B cell (primary cell): Measurements from ENCODE around the gene UHRF1. TPM values are rescaled to one million over a fixed set of nuclear protein-coding genes. Genes with fewer than 3 reads are reported as not detected.

Experiments
- ATAC-seq: fragments of 200-7000 bp; cut with Tn5 transposase; one replicate; pipeline ENCODE4 v1.10.0; 2021; ENCODE audit warnings: low read depth, mild to moderate bottlenecking, moderate number of reproducible peaks, moderate library complexity
- CTCF ChIA-PET: fragments of 350-600 bp; sonication (Branson Sonifier 250); formaldehyde crosslinking; loops from one replicate; lab custom pipeline; 2021; ENCODE audit warnings: antibody characterized with exemption, inconsistent platforms; lab: Charles Lee
- POLR2A ChIA-PET: fragments of 350-600 bp; sonication (Branson Sonifier 250); formaldehyde crosslinking; loops from one replicate; lab custom pipeline; 2021; ENCODE audit warnings: antibody characterized with exemption; lab: Charles Lee
- DNase-seq: peaks from one replicate; pipeline ENCODE4 v3.0.0; 2013
- H2AFZ ChIP-seq: 2 replicates; pipeline ENCODE4 v1.6.1; 2012; ENCODE audit warnings: mild to moderate bottlenecking, low read depth, low read length; ENCODE audit not compliant: insufficient read depth, poor library complexity, severe bottlenecking
- H3K27ac ChIP-seq, 2 donors: 1 replicate in 1 of 2; 2 replicates in 1 of 2; pipeline ENCODE4 v1.5.1; 2012 to 2013; ENCODE audit warnings: low read length in 2 of 2, mild to moderate bottlenecking in 2 of 2, moderate library complexity in 1 of 2
- H3K27me3 ChIP-seq, 4 experiments: fragments of 200-600 bp in 1 of 4; sonication (generic) in 1 of 4; replicated peaks in 1 of 4; 1 replicate in 2 of 4; 2 replicates in 2 of 4; pipeline versions ENCODE4 v1.6.1 to v1.7.0; 2013 to 2016; ENCODE audit warnings: low read length in 3 of 4, mild to moderate bottlenecking in 2 of 4, mixed read lengths in 1 of 4, moderate library complexity in 1 of 4; ENCODE audit not compliant: insufficient read depth in 4 of 4, control insufficient read depth in 3 of 4; ENCODE audit errors: control extremely low read depth in 1 of 4
- H3K36me3 ChIP-seq, 2 experiments: replicated peaks in 1 of 2; 1 replicate in 1 of 2; 2 replicates in 1 of 2; pipeline versions ENCODE4 v1.6.1 to v1.7.1; 2013; ENCODE audit warnings: low read length in 1 of 2; ENCODE audit not compliant: insufficient read depth in 2 of 2, control insufficient read depth in 1 of 2; ENCODE audit errors: control extremely low read depth in 1 of 2, extremely low read depth in 1 of 2
- H3K4me1 ChIP-seq, 2 donors: fragments of 200-600 bp in 1 of 2; sonication (generic) in 1 of 2; 1 replicate in 1 of 2; 2 replicates in 1 of 2; pipeline versions ENCODE4 v1.5.1 to v1.6.1; 2013 to 2017; ENCODE audit warnings: low read length in 2 of 2; ENCODE audit not compliant: control insufficient read depth in 2 of 2, insufficient read depth in 2 of 2
- H3K4me2 ChIP-seq: replicated peaks from 2 replicates; pipeline ENCODE3; 2012; ENCODE audit warnings: mild to moderate bottlenecking, low read depth, low read length; ENCODE audit not compliant: poor library complexity, severe bottlenecking
- H3K4me3 ChIP-seq, 5 experiments: fragments of 200-600 bp in 1 of 5; sonication (generic) in 1 of 5; 1 replicate in 3 of 5; 2 replicates in 2 of 5; pipeline versions ENCODE4 v1.5.1 to v1.7.0; 2011 to 2016; ENCODE audit warnings: low read length in 4 of 5, mild to moderate bottlenecking in 4 of 5, low read depth in 2 of 5, control low read depth in 1 of 5, moderate library complexity in 1 of 5; ENCODE audit not compliant: insufficient read depth in 1 of 5; ENCODE audit errors: control extremely low read depth in 1 of 5, extremely low read depth in 1 of 5
- H3K79me2 ChIP-seq: fragments of 200-600 bp; sonication (generic); one replicate; pipeline ENCODE4 v1.6.0; 2016; ENCODE audit warnings: low read length; ENCODE audit not compliant: control insufficient read depth, insufficient read depth
- H3K9ac ChIP-seq: fragments of 200-600 bp; sonication (generic); 2 replicates; pipeline ENCODE4 v1.6.1; 2017; ENCODE audit warnings: mild to moderate bottlenecking, low read length, moderate library complexity
- H3K9me3 ChIP-seq, 3 donors: one replicate each; pipeline versions ENCODE4 v1.6.1 to v1.7.1; 2013; ENCODE audit warnings: low read length in 2 of 3; ENCODE audit not compliant: control insufficient read depth in 2 of 3, insufficient read depth in 1 of 3; ENCODE audit errors: control extremely low read depth in 1 of 3
- H4K20me1 ChIP-seq: 2 replicates; pipeline ENCODE4 v1.6.0; 2012; ENCODE audit warnings: mild to moderate bottlenecking, low read length; ENCODE audit not compliant: insufficient read depth, control insufficient read depth, poor library complexity, severe bottlenecking
- H3K27ac Mint-ChIP-seq: one replicate; pipeline ENCODE4 v1.8.0; 2021; ENCODE audit warnings: mixed read lengths
- H3K27me3 Mint-ChIP-seq: one replicate; pipeline ENCODE4 v1.8.0; 2021; ENCODE audit warnings: mixed read lengths
- H3K4me1 Mint-ChIP-seq: one replicate; pipeline ENCODE4 v1.8.0; 2021; ENCODE audit warnings: mixed read lengths
- H3K4me3 Mint-ChIP-seq: one replicate; pipeline ENCODE4 v1.8.0; 2021; ENCODE audit warnings: mixed read lengths
- H3K9me3 Mint-ChIP-seq: one replicate; pipeline ENCODE4 v1.8.0; 2022; ENCODE audit warnings: mixed read lengths; ENCODE audit not compliant: insufficient read depth
- EZH2 ChIP-seq: IDR thresholded peaks from 2 replicates; pipeline ENCODE4 v1.6.1; 2012; ENCODE audit warnings: borderline replicate concordance, low read depth, mild to moderate bottlenecking, moderate library complexity, low read length; ENCODE audit not compliant: insufficient read depth, poor library complexity, severe bottlenecking
- WGBS: methylation state at CpG from one replicate; pipeline ENCODE4 v1.1.5; 2013; ENCODE audit warnings: missing lambda C conversion rate; ENCODE audit not compliant: insufficient coverage; 5-methylcytosine and 5-hydroxymethylcytosine counted together
- intact Hi-C: fragments of 100-400 bp; cut with micrococcal nuclease; formaldehyde crosslinking; loops from one replicate; pipeline ENCODE4 v1.10.0; 2022
- polyA plus RNA-seq: library from polyadenylated mRNA; depleted of rRNA; stranded (reverse); fragments of >200 nt; gene quantifications from 2 replicates; pipeline ENCODE4 v1.2.3, GENCODE V29; 2012
- total RNA-seq, 2 donors: library from RNA; stranded (reverse); fragments of 120-200 nt in 1 of 2; gene quantifications; 1 replicate in 1 of 2; 2 replicates in 1 of 2; pipeline versions ENCODE4 v1.2.3 to v1.2.4, GENCODE V29; 2013 to 2022
- TF ChIP-seq, protein P1 (sequence below): fragments of 200-600 bp; IDR thresholded peaks from one replicate; pipeline ENCODE4 v1.8.0; 2022; ENCODE audit warnings: antibody characterized with exemption, mild to moderate bottlenecking

UHRF1 gene
- total and polyA plus RNA-seq, 2 donors (not counting 1 experiment from before 2014, with no cell fraction given): 0.32 to 0.55 TPM

DNA sequence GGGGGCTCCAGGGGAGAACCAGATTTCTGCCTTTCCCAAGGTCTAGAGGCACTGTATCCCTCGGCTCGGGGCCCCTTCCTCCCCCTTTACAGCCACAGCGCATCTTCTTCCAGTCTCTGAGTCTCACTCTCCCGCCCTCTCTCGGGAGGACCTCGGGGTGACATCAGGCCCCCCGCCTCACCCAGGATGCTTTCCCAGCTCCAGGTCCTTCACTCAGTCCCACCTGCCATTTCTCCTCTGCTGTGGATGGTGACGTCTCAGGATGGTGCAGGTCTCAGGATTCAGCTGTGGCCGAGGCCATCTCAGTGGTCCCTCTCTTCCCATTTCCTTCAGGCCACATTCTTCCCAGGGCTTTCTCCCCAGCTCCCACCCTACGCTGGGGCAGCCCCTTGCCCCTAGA is 46.0 kb downstream of the UHRF1 start:
- Histone ChIP-seq H3K4me2 (no peak overlapping the region), H3K27ac (no peak overlapping the region), H3K27me3 (no peaks in the 10 kb centered on the region), H2AFZ (no peak overlapping the region), H3K4me1 (no peaks in the 10 kb centered on the region), H4K20me1 (no peaks in the 10 kb centered on the region), H3K79me2 (no peaks in the 10 kb centered on the region), H3K9me3 (no peaks in the 10 kb centered on the region), H3K9ac (no peak overlapping the region), H3K4me3 (no peak overlapping the region), H3K36me3 (no peaks in the 10 kb centered on the region)
- CTCF ChIA-PET: no interaction called here
- no peak overlapping the region for H3K27ac Mint-ChIP-seq
- intact Hi-C loops: no loop called here
- no peaks in the 10 kb centered on the region for H3K27me3 Mint-ChIP-seq
- POLR2A ChIA-PET: no interaction called here
- no peak overlapping the region for H3K4me3 Mint-ChIP-seq
- H3K4me1 Mint-ChIP-seq: peaks cover 2% of the 10 kb centered on the region
- DNase-seq (no peak), ATAC-seq (no peak)
- H3K9me3 Mint-ChIP-seq: no peaks in the 10 kb centered on the region
- 98% methylated on average over 9 of the region's 10 CpGs for WGBS
- no peak for TF ChIP-seq EZH2
- TF ChIP-seq, protein P1, sequence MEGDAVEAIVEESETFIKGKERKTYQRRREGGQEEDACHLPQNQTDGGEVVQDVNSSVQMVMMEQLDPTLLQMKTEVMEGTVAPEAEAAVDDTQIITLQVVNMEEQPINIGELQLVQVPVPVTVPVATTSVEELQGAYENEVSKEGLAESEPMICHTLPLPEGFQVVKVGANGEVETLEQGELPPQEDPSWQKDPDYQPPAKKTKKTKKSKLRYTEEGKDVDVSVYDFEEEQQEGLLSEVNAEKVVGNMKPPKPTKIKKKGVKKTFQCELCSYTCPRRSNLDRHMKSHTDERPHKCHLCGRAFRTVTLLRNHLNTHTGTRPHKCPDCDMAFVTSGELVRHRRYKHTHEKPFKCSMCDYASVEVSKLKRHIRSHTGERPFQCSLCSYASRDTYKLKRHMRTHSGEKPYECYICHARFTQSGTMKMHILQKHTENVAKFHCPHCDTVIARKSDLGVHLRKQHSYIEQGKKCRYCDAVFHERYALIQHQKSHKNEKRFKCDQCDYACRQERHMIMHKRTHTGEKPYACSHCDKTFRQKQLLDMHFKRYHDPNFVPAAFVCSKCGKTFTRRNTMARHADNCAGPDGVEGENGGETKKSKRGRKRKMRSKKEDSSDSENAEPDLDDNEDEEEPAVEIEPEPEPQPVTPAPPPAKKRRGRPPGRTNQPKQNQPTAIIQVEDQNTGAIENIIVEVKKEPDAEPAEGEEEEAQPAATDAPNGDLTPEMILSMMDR: no peak

DNA sequence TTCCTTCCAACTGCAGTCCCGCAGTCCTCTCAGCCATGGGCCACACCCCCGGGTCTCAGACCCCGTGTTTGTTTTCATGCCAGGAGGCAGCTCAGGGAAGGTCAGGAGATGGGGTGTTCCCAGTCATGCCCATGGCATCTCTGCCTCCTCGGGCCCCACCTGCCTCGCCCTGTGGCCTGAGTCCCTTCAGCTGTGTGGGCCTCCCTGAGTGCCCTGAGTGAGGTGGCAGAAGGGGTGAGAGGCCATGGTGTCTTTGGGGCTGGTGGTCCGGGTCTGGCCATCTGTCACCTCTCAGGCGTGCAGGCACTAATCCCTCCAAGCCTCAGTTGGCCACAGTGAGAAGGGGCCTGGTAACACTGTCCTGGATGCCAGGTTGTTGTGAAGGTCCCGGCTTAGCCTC is 48.7 kb downstream of the UHRF1 start:
- no peaks in the 10 kb centered on the region for H3K36me3 ChIP-seq

More for the DNA sequence above, 48.7 kb downstream of the UHRF1 start:
- DNase-seq (no peak), ATAC-seq (no peak)
- CTCF ChIA-PET: no interaction called here
- Histone ChIP-seq H3K9me3 (no peaks in the 10 kb centered on the region), H3K4me1 (no peaks in the 10 kb centered on the region), H4K20me1 (no peaks in the 10 kb centered on the region), H3K79me2 (no peaks in the 10 kb centered on the region), H3K27ac (no peak overlapping the region), H2AFZ (no peak overlapping the region), H3K4me2 (no peak overlapping the region), H3K9ac (no peak overlapping the region), H3K4me3 (no peak overlapping the region), H3K27me3 (no peaks in the 10 kb centered on the region)
- Mint-ChIP-seq H3K4me1 (peaks cover 2% of the 10 kb centered on the region), H3K4me3 (no peak overlapping the region), H3K27ac (no peak overlapping the region), H3K9me3 (no peaks in the 10 kb centered on the region), H3K27me3 (no peaks in the 10 kb centered on the region)
- no peak for TF ChIP-seq EZH2
- TF ChIP-seq, protein P1: no peak
- POLR2A ChIA-PET: no interaction called here
- 98% methylated on average over 7 of the region's 8 CpGs for WGBS
- intact Hi-C loops: no loop called here
